GM12891 (cell line): ENCODE measurements around the gene IGFBP7.
"Not testable (repeated sequence)": the region's sequence is repeated elsewhere in the genome, so short reads cannot be mapped to it uniquely, and the experiment has no call there.

ENCODE experiments used
- DNase-seq: peaks from one replicate; pipeline ENCODE4 v3.0.0; 2011; ENCODE audit warnings: low spot score; ENCODE audit not compliant: insufficient read length
- FAIRE-seq: peaks from 2 replicates; lab custom pipeline; 2011; peaks lifted over from hg19 to GRCh38; lab: Jason Lieb, UNC
- PAX5 ChIP-seq: IDR thresholded peaks from 2 replicates; pipeline ENCODE4 v1.6.1; 2011; ENCODE audit warnings: low read length, moderate library complexity, mild to moderate bottlenecking; ENCODE audit not compliant: insufficient read depth, severe bottlenecking
- POLR2A ChIP-seq: IDR thresholded peaks from 2 replicates; pipeline ENCODE4 v1.6.1; 2011; ENCODE audit warnings: low read depth, low read length, control low read depth
- POLR2AphosphoS5 ChIP-seq: IDR thresholded peaks from 2 replicates; pipeline ENCODE4 v1.6.1; 2011; ENCODE audit warnings: low read depth, low read length, control low read depth
- POU2F2 ChIP-seq: IDR thresholded peaks from 2 replicates; pipeline ENCODE4 v1.6.1; 2011; ENCODE audit warnings: low read depth, mild to moderate bottlenecking, control low read depth, low read length, moderate library complexity
- SPI1 ChIP-seq: IDR thresholded peaks from 2 replicates; pipeline ENCODE4 v1.6.1; 2011; ENCODE audit warnings: low read depth, low read length, control low read depth
- TAF1 ChIP-seq: IDR thresholded peaks from 2 replicates; pipeline ENCODE4 v1.6.1; 2011; ENCODE audit warnings: low read depth, low read length, control low read depth

The IGFBP7 gene

DNA sequence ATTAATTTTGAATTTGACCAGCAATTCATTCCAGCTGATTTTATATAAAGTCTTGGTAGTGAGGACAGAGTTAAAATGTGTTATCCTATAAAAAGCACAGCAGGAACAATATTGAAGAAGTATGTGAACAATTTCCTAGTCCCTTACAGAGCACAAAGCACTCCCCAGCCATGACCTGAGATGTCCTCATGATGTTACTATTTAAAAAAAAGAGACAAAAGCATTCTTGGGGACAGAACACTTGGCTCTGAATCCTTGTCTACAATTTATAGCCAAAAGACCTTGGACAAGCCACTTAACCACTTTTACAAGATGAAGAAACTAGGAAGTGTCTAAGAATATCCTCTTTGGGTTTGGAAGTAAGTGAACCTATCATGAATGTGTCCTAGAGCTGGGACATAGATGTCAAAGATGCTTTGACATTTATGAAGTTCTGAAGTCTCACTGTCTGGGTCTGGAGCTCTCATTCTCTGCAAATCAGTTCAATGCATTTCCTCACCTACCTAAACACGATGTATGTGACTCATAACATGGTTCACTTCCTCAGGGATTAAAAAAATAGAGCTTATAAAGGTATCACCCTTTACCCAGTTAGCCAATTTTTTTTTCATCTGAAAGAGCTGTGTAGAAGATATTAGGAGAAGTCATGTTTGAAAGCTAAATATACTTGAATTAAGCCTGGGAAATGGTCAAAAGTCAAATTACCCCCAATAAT lies 61.4 kb downstream of the IGFBP7 start:
- no peak for DNase-seq
- no peak for FAIRE-seq
- TF ChIP-seq POLR2AphosphoS5: no peak
- TF ChIP-seq POLR2A: no peak
- no peak for TF ChIP-seq PAX5
- no peak for TF ChIP-seq POU2F2
- no peak for TF ChIP-seq SPI1
- TF ChIP-seq TAF1: no peak

DNA sequence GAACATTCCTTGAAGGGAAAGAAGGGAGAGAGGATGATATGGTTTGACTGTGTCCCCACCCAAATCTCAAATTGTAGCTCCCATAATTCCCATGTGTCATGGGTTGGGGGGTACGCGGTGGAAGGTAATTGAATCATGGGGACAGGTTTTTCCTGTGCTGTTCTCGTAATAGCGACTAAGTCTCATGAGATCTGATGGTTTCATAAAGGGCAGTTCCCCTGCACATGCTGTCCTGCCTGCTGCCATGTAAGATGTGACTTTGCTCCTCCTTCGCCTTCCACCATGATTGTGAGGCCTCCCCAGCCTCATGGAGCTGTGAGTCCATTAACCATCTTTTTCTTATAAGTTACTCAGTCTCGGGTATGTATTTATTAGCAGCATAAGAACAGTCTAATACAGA lies 63.1 kb downstream of the IGFBP7 start:
- FAIRE-seq, DNase-seq: not testable (repeated sequence)

DNA sequence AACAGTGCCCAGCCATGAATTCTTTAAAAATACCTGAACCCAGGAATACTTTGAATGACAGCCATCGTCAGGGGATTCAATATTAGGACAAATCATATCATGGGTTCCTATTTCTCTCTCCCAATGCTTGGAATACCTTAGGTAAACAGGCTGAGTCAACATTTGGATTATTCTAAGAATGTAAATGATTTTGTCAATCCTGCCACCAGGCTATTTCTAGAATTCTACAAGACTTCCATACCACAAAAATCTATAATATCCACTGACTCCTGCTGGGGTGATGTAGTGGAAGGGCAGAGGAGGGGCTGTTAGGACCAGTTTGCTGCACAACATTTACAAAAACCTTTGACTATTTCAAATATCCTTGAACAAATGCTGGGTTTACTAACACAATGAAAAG lies 65.2 kb downstream of the IGFBP7 start:
- FAIRE-seq: no peak
- DNase-seq: no peak
- TF ChIP-seq POLR2A (no peak), POU2F2 (no peak), PAX5 (no peak), TAF1 (no peak), SPI1 (no peak), POLR2AphosphoS5 (no peak)

DNA sequence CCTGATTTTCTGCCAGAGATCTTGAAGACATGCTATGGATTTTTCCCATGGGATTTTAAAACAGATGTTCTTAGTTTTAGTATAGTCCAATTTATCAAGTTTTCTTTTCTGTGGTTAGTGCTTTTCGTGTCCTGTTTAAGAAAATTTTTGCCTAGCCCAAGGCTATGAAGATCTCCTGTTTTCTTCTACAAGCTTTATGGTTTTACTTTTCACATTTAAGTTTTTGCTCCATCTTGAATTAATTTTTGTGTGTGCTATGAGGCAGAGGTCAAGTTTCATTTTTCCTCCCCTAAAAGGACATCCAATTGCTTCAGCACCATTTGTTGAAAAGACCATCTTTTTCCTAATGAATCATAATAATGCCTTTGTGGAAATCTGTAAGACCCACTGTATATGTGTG lies 65.9 kb downstream of the IGFBP7 start:
- no peak for FAIRE-seq
- TF ChIP-seq POLR2A (no peak), SPI1 (no peak), PAX5 (no peak), POLR2AphosphoS5 (no peak)
- no peak for DNase-seq

DNA sequence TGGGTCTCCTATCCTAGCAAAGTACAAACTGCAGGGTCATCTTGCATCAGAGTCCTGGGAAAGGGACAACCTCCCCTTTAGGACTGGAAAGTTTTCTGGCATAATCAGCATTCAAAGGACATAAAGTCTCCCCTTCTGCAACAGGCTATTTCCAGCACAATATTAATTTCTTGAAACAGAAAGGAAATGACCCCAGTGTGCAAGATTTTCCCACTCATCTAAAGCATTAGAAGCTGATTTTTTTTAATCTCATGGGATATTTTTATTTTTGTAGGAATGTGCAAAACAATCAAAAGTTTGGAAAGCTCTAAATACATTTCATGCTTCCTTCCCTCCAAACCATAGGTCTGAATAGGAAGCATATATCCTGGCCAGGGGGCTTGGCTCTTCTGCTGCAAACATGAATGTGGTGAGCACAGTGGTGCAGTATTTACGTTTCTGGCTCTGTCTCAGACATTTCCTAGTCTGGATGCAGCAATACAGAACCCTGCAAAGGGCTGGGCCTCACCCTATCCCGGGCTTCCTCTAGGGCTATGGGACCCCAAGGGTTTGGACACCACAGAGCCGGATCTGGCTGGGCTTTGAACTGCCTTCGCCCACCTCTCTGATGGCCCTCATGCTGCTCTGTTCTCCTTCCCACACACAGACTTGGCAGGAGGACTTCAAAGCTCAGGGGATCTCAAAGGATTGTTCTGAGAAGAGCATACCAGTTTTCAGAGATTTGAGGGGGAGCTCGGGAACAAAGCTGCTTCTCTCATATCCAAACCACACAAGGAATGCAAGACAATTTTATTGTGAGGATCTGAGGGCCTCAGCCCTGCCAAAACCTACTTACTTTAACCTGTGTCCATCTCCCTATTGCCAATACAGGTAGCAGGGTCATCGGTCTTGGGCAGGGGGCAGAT lies 66.6 kb downstream of the IGFBP7 start:
- TF ChIP-seq SPI1 (no peak), POLR2A (no peak), POU2F2 (no peak), TAF1 (no peak), PAX5 (no peak), POLR2AphosphoS5 (no peak)
- FAIRE-seq: no peak
- DNase-seq: no peak

DNA sequence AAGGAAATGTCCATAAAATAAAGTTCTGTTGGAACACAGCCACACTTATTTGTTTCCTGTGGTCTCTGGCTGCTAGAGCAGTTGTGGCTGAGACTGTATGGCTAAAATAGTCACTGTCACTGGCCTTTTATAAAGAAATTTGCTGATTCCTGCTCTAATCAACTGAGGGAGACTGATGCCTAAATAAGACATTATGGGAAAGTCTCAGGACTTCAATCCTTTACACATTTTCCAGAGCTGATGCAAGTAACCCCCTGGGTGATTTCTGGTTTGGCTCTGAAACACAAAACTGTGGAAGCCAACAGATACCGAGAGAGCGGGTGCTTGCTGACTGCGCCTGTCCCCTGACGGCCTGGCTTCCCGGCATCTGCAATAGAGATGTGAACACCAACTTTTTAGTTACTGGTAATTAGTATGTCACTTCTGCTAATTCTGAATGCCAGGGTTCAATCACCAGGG lies 67.4 kb downstream of the IGFBP7 start:
- DNase-seq (no peak), FAIRE-seq (no peak)
- TF ChIP-seq POLR2AphosphoS5: no peak
- TF ChIP-seq SPI1: no peak
- TF ChIP-seq POU2F2: no peak
- no peak for TF ChIP-seq PAX5
- no peak for TF ChIP-seq POLR2A
- no peak for TF ChIP-seq TAF1

DNA sequence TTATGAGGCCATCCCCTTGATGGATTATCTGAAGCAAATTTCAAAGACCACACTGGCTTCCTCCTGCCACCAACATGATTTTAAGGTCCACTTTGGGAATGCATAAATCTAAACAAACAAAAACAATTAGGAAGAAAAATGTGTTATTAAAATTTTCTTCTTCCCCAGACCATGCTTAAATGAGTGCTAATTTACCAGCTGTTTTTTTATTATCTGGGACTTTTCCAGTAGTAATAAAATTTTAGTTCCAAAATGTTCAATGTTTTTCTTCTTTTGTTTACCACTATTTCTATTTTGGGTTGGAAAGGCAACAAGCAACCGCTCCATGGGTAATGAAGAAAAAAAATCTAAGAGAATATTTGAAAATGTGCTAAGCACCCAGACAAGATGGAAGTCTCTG lies 69.2 kb downstream of the IGFBP7 start:
- TF ChIP-seq POLR2A (no peak), TAF1 (no peak), POU2F2 (no peak), POLR2AphosphoS5 (no peak)
- DNase-seq: no peak
- no peak for FAIRE-seq

DNA sequence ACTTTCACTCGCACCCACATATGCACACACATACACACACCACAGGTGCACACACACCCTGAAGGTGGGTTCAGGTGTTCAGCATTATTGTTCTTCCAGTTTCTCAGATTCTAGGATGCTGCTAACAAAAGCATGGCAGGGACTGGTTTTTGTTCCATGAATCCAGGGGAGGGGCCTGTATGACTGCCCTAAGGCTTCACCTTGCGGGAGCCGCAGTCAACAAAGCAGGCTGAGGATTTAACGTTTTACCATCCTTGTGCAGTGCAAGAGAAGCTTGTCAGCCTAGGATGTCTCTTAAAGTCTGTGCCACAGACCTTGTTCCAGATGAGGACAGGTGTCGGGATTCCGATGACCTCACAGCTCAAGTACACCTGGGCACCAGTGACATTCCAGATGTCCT lies 69.7 kb downstream of the IGFBP7 start:
- DNase-seq: no peak
- TF ChIP-seq PAX5 (no peak), SPI1 (no peak), TAF1 (no peak), POLR2A (no peak)
- no peak for FAIRE-seq

DNA sequence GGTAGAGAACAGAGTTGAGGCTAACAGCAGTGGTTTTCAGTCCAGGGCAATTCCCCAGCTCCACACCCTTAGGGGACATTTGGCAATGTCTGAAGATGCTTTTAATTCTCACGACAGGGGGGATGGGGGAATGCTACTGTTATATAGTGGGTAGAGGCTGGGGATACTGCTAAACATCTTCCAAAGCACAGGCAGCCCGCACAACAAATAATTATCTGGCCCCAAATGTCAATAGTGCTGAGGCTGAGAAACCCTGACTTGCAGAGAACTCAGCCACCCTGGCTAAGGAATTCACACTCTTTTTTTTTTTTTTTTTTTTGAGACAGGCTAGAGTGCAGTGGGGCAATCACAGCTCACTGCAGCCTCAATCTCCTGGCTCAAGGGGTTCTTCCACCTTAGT lies 70.8 kb downstream of the IGFBP7 start:
- no peak for DNase-seq
- TF ChIP-seq POLR2A (no peak), SPI1 (no peak), PAX5 (no peak), POU2F2 (no peak), TAF1 (no peak), POLR2AphosphoS5 (no peak)
- no peak for FAIRE-seq

DNA sequence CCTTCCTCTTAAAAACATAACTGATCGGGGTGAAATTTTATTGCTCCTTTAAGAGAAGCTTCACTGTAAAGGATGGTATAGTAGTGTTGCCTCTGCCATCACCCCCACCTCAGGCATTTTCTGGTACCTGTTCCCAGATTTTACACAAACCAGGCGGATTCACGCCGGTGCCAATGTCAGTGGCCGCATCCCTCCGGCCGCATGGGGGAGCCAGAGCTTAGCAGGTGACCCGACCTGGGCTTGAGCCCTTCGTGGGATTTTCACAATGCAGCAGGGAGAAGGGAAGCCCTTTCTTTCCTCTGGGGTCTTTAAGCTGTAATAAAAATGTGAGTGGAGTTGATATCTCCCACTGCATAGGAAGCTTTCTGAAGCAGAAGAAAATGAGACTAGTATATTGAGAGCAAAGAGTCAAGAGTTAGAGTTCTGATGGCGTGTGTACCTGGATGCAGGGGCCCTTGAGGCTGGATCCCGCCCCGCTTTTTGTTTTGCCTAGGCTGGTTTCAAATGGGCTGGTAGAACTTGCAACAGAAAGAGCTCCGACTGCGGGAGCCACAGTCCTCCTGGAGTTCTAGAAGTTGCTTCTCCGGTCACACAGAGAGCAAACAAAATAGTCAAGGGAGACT lies 72.1 kb downstream of the IGFBP7 start:
- DNase-seq (no peak), FAIRE-seq (no peak)

More for the DNA sequence above, 72.1 kb downstream of the IGFBP7 start:
- TF ChIP-seq PAX5: no peak
- no peak for TF ChIP-seq POLR2A
